OCI-LY7 (cell line): Measurements from ENCODE around the gene PHLDB1. TPM values are rescaled to one million over a fixed set of nuclear protein-coding genes. Genes with fewer than 3 reads are reported as not detected.

ENCODE experiments used
- BruUV-seq: library from RNA; stranded (reverse); fragments of 400-500 nt; replicated peaks from 2 replicates; lab custom pipeline; 2021; lab: Mats Ljungman, UMichigan
- CTCF ChIA-PET: fragments of 300-600 bp; sonication (Branson Sonifier 250); formaldehyde crosslinking; loops from one replicate; lab custom pipeline; 2022; ENCODE audit warnings: antibody characterized with exemption; ENCODE audit not compliant: unreplicated experiment; lab: Charles Lee
- POLR2A ChIA-PET: fragments of 300-600 bp; sonication (Branson Sonifier 250); formaldehyde crosslinking; loops from one replicate; lab custom pipeline; 2022; ENCODE audit warnings: antibody characterized with exemption; lab: Charles Lee
- DNase-seq: peaks from one replicate; pipeline ENCODE4 v3.0.0-alpha.2; 2015; ENCODE audit warnings: low spot score
- H2AFZ ChIP-seq: fragments of 200-600 bp; sonication (generic), shearing (Covaris generic); 2 replicates; pipeline ENCODE4 v1.6.1; 2014; ENCODE audit warnings: mild to moderate bottlenecking, antibody characterized with exemption, low read length, moderate library complexity
- H3K27ac ChIP-seq: fragments of 200-600 bp; sonication (generic); 2 replicates; pipeline ENCODE4 v1.5.1; 2014; ENCODE audit warnings: mixed run types, low read depth, mild to moderate bottlenecking, moderate library complexity, low read length, inconsistent platforms; ENCODE audit not compliant: poor library complexity, severe bottlenecking
- H3K36me3 ChIP-seq: fragments of 200-600 bp; sonication (generic); 2 replicates; pipeline ENCODE4 v1.6.1; 2014; ENCODE audit warnings: mild to moderate bottlenecking, antibody characterized with exemption, low read length, moderate library complexity, mixed read lengths; ENCODE audit not compliant: insufficient read depth
- H3K4me1 ChIP-seq: fragments of 200-600 bp; sonication (generic); 2 replicates; pipeline ENCODE4 v1.5.1; 2014; ENCODE audit warnings: mild to moderate bottlenecking, low read length; ENCODE audit not compliant: insufficient read depth, poor library complexity, severe bottlenecking
- H3K4me2 ChIP-seq: fragments of 200-600 bp; sonication (generic); 2 replicates; pipeline ENCODE4 v1.6.1; 2014; ENCODE audit warnings: mild to moderate bottlenecking, low read length
- H3K4me3 ChIP-seq: fragments of 200-600 bp; sonication (generic); 2 replicates; pipeline ENCODE4 v1.5.1; 2014; ENCODE audit warnings: mild to moderate bottlenecking, low read depth, low read length; ENCODE audit not compliant: poor library complexity, severe bottlenecking
- H3K79me2 ChIP-seq: fragments of 200-600 bp; sonication (generic); 2 replicates; pipeline ENCODE4 v1.6.1; 2016; ENCODE audit warnings: low read depth, mild to moderate bottlenecking, low read length, moderate library complexity, mixed read lengths; ENCODE audit not compliant: insufficient read depth
- H3K9me2 ChIP-seq: fragments of 200-600 bp; sonication (generic); 2 replicates; pipeline ENCODE4 v1.6.1; 2016; ENCODE audit warnings: mild to moderate bottlenecking, low read length, mixed read lengths; ENCODE audit not compliant: insufficient read depth
- H3K9me3 ChIP-seq: fragments of 200-600 bp; sonication (generic); 2 replicates; pipeline ENCODE4 v1.6.1; 2014; ENCODE audit warnings: mild to moderate bottlenecking, mixed run types, low read length, mixed read lengths
- H4K20me1 ChIP-seq: fragments of 200-600 bp; sonication (generic); 2 replicates; pipeline ENCODE4 v1.6.1; 2014; ENCODE audit warnings: mild to moderate bottlenecking, antibody characterized with exemption, low read length, moderate library complexity, mixed read lengths; ENCODE audit not compliant: insufficient read depth
- EZH2phosphoT487 ChIP-seq: fragments of 200-600 bp; sonication (generic); IDR thresholded peaks from 2 replicates; pipeline ENCODE4 v1.6.1; 2018; ENCODE audit warnings: low read depth, borderline replicate concordance, mild to moderate bottlenecking, mixed run types, antibody characterized with exemption, low read length, moderate library complexity, mixed read lengths
- intact Hi-C: fragments of 100-400 bp; cut with micrococcal nuclease; formaldehyde crosslinking; loops from one replicate; pipeline ENCODE4 v1.10.0; 2022; ENCODE audit not compliant: unreplicated experiment
- total RNA-seq, 2 experiments: library from RNA; depleted of rRNA in 1 of 2; stranded (reverse); fragments of >200 nt in 1 of 2; shearing (Covaris generic) in 1 of 2; gene quantifications; 2 replicates each; pipeline ENCODE4 v1.2.3, GENCODE V29; 2014 to 2022
- TF ChIP-seq, protein P1 (sequence below): fragments of 200-600 bp; sonication (generic); conservative IDR thresholded peaks from 2 replicates; pipeline ENCODE4 v1.5.1; 2014; ENCODE audit warnings: mild to moderate bottlenecking, antibody characterized with exemption, low read length, moderate library complexity, mixed read lengths

Gene PHLDB1
- total RNA-seq, 2 experiments from 2014 or later, result 0.19 TPM; not detected in 1

DNA sequence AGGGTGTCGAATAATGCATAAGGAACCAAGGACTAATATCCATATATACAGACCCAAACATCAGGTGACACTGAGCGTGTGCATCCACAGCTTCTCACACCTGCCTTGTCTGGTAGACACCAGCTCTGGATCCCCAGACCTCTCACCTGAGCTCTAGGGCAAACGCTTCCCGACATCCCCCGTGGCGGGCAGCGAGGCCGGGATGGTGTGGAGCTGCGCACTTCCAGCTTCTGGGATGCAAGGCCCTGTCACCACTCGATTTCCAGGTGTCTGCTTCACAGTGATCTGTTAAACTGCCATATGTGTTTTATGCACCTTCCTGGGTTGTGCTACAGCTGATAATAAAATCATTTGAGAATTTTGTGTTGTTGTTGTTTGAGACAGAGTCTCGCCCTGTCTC is 87.4 kb downstream of the PHLDB1 start:
- DNase-seq, result no peak
- Histone ChIP-seq H3K9me2 (no peaks in the 10 kb centered on the region), H3K9me3 (no peaks in the 10 kb centered on the region), H3K79me2 (no peaks in the 10 kb centered on the region), H2AFZ (no peak overlapping the region), H3K27ac (no peak overlapping the region), H3K36me3 (no peaks in the 10 kb centered on the region), H3K4me1 (peaks cover 11% of the 10 kb centered on the region), H4K20me1 (no peaks in the 10 kb centered on the region), H3K4me2 (no peak overlapping the region), H3K4me3 (no peak overlapping the region)
- POLR2A ChIA-PET, result interaction anchor here (0.7 to 1.6 kb wide), 2 partner anchors 95 to 697 kb away, joined by 3 to 4 read pairs; no protein-coding TSS in a partner anchor
- CTCF ChIA-PET, result interaction anchor here (0.8 to 1.5 kb wide), 2 partner anchors 95 to 98 kb away, joined by 3 to 4 read pairs; no protein-coding TSS in a partner anchor
- no peak for TF ChIP-seq EZH2phosphoT487
- TF ChIP-seq, protein P1, sequence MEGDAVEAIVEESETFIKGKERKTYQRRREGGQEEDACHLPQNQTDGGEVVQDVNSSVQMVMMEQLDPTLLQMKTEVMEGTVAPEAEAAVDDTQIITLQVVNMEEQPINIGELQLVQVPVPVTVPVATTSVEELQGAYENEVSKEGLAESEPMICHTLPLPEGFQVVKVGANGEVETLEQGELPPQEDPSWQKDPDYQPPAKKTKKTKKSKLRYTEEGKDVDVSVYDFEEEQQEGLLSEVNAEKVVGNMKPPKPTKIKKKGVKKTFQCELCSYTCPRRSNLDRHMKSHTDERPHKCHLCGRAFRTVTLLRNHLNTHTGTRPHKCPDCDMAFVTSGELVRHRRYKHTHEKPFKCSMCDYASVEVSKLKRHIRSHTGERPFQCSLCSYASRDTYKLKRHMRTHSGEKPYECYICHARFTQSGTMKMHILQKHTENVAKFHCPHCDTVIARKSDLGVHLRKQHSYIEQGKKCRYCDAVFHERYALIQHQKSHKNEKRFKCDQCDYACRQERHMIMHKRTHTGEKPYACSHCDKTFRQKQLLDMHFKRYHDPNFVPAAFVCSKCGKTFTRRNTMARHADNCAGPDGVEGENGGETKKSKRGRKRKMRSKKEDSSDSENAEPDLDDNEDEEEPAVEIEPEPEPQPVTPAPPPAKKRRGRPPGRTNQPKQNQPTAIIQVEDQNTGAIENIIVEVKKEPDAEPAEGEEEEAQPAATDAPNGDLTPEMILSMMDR, result no peak
- intact Hi-C loops, result loop anchor here (5.0 kb wide), 1 partner anchor 78 kb away; no protein-coding TSS in a partner anchor
- BruUV-seq, result no TSS peak

- H3K9me3 ChIP-seq, result no peaks in the 10 kb centered on the region
- DNase-seq, result no peak
- TF ChIP-seq, protein P1, result no peak
- no peak for TF ChIP-seq EZH2phosphoT487
- H2AFZ ChIP-seq, result no peak overlapping the region; the same call in 1 of the 2 replicates
- H3K4me2 ChIP-seq, result no peak overlapping the region
- H3K36me3 ChIP-seq, result no peaks in the 10 kb centered on the region
- no peaks in the 10 kb centered on the region for H3K9me2 ChIP-seq
- intact Hi-C loops, result no loop called here
- BruUV-seq, result no TSS peak
- H3K4me3 ChIP-seq, result no peak overlapping the region
- H4K20me1 ChIP-seq, result no peaks in the 10 kb centered on the region
- no peak overlapping the region for H3K27ac ChIP-seq
- ChIA-PET POLR2A (interaction anchor here (0.5 to 1.7 kb wide), 4 partner anchors 9 to 172 kb away, joined by 3 to 5 read pairs (median 3); partner anchors contain the start of gene DDX6), CTCF (interaction anchor here (1.0 to 1.4 kb wide), 2 partner anchors 93 to 94 kb away, joined by 4 read pairs; no protein-coding TSS in a partner anchor)
- peaks cover 6% of the 10 kb centered on the region for H3K4me1 ChIP-seq
- no peaks in the 10 kb centered on the region for H3K79me2 ChIP-seq
Measured at GRCh38 chr11:118696673-118697226, 89.3 kb downstream of the PHLDB1 start.

GRCh38 chr11:118697346-118697745 is 89.9 kb downstream of the PHLDB1 start:
- Histone ChIP-seq H3K9me2 (no peaks in the 10 kb centered on the region), H2AFZ (no peak overlapping the region), H3K4me1 (peaks cover 6% of the 10 kb centered on the region), H4K20me1 (no peaks in the 10 kb centered on the region), H3K4me3 (no peak overlapping the region), H3K36me3 (no peaks in the 10 kb centered on the region), H3K79me2 (no peaks in the 10 kb centered on the region), H3K27ac (no peak overlapping the region), H3K4me2 (no peak overlapping the region), H3K9me3 (no peaks in the 10 kb centered on the region)
- intact Hi-C loops, result no loop called here
- no peak for DNase-seq
- no TSS peak for BruUV-seq
- CTCF ChIA-PET, result interaction anchor here (1.0 to 1.4 kb wide), 2 partner anchors 92 to 93 kb away, joined by 4 read pairs; no protein-coding TSS in a partner anchor
- TF ChIP-seq, protein P1, result no peak
- TF ChIP-seq EZH2phosphoT487, result no peak
- POLR2A ChIA-PET, result interaction anchor here (0.5 to 1.7 kb wide), 4 partner anchors 8 to 171 kb away, joined by 3 to 5 read pairs (median 3); partner anchors contain the start of gene DDX6
